HL-60 (cell line): ENCODE measurements around the gene OR10AD1.

Experiments used
- DNase-seq, 2 experiments: peaks; one replicate each; pipeline ENCODE4 v3.0.0-alpha.2; 2010 to 2020; ENCODE audit warnings: low read depth in 1 of 2, low spot score in 1 of 2
- H3K27ac ChIP-seq: fragments of 250-450 bp; sonication (Bioruptor Pico); replicated peaks from 2 replicates; pipeline ENCODE4 v1.5.1; 2020; ENCODE audit warnings: mild to moderate bottlenecking, moderate library complexity
- H3K27me3 ChIP-seq: fragments of 250-450 bp; sonication (Bioruptor Pico); 2 replicates; pipeline ENCODE4 v1.5.1; 2021; ENCODE audit warnings: mild to moderate bottlenecking, moderate library complexity; ENCODE audit not compliant: insufficient read depth, poor library complexity, severe bottlenecking
- H3K4me3 ChIP-seq: replicated peaks from 2 replicates; pipeline ENCODE4 v1.5.1; 2011; ENCODE audit warnings: mild to moderate bottlenecking, control low read depth, low read length; ENCODE audit not compliant: insufficient read depth
- GABPA ChIP-seq: IDR thresholded peaks from 2 replicates; pipeline ENCODE4 v1.6.1; 2012; ENCODE audit warnings: low read depth
- POLR2AphosphoS5 ChIP-seq: IDR thresholded peaks from 2 replicates; pipeline ENCODE4 v1.6.1; 2012; ENCODE audit warnings: low read depth
- REST ChIP-seq: IDR thresholded peaks from 2 replicates; pipeline ENCODE4 v1.6.1; 2012; ENCODE audit warnings: low read depth; ENCODE audit not compliant: insufficient replicate concordance
- SPI1 ChIP-seq: IDR thresholded peaks from 2 replicates; pipeline ENCODE4 v1.6.1; 2012; ENCODE audit warnings: low read depth, mild to moderate bottlenecking, borderline replicate concordance
- TF ChIP-seq, protein P1 (sequence below): IDR thresholded peaks from one replicate; pipeline ENCODE4 v1.5.1; 2011; ENCODE audit warnings: low read length, control low read depth, inconsistent platforms; ENCODE audit not compliant: insufficient read depth

The OR10AD1 gene

GRCh38 chr12:48198672-48198971 lies 4.5 kb downstream of the OR10AD1 start:
- Histone ChIP-seq H3K4me3 (peak overlapping the region; percentile 82), H3K27ac (peak overlapping the region; percentile 93), H3K27me3 (no peaks in the 10 kb centered on the region)
- DNase-seq: no peak
- TF ChIP-seq, protein P1, sequence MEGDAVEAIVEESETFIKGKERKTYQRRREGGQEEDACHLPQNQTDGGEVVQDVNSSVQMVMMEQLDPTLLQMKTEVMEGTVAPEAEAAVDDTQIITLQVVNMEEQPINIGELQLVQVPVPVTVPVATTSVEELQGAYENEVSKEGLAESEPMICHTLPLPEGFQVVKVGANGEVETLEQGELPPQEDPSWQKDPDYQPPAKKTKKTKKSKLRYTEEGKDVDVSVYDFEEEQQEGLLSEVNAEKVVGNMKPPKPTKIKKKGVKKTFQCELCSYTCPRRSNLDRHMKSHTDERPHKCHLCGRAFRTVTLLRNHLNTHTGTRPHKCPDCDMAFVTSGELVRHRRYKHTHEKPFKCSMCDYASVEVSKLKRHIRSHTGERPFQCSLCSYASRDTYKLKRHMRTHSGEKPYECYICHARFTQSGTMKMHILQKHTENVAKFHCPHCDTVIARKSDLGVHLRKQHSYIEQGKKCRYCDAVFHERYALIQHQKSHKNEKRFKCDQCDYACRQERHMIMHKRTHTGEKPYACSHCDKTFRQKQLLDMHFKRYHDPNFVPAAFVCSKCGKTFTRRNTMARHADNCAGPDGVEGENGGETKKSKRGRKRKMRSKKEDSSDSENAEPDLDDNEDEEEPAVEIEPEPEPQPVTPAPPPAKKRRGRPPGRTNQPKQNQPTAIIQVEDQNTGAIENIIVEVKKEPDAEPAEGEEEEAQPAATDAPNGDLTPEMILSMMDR: no peak
- TF ChIP-seq GABPA (no peak), REST (no peak), POLR2AphosphoS5 (no peak), SPI1 (no peak)

GRCh38 chr12:48197971-48198671 lies 5.0 kb downstream of the OR10AD1 start:
- Histone ChIP-seq H3K4me3 (peak overlapping the region; percentile 82), H3K27ac (peak overlapping the region; percentile 93), H3K27me3 (no peaks in the 10 kb centered on the region)
- TF ChIP-seq REST (peak; percentile 57), POLR2AphosphoS5 (peak; percentile 96), SPI1 (no peak)
- peak; percentile 86 to 98 for DNase-seq

DNA sequence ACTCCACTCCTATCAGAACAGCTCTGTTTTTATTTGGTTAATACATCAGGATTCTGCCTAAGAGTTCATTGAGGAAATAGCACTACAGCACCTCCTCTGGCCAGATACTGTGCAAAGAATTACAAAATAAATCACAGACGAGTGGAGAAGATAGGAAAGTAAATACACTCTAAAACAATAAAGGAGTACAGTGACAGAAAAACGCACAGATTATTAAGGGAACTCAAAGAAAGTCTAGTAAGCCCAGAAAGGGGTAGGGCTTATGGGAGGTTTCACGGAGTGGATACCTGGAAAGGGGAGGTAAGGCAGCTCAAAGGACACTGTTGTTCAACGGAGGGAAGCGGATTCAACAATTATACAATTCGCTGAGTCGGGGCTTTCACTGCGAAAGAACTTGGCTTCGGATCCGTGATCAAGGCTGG lies 5.5 kb downstream of the OR10AD1 start:
- DNase-seq: peak in 1 of 2 experiments; percentile 32
- Histone ChIP-seq H3K27me3 (no peaks in the 10 kb centered on the region), H3K27ac (peak overlapping the region; percentile 93; the same call in 1 of the 2 replicates), H3K4me3 (peak overlapping the region; percentile 82)
- TF ChIP-seq SPI1: no peak
- no peak for TF ChIP-seq GABPA
- TF ChIP-seq, protein P1: peak; percentile 18
- no peak for TF ChIP-seq REST
- TF ChIP-seq POLR2AphosphoS5: no peak
